GM19351 (cell line): ENCODE results near the gene CACNA2D4.
A peak's percentile ranks its signal among the peaks of the same experiment; 100 is the strongest.

ENCODE experiments used
- ATAC-seq: cut with Tn5 transposase; IDR thresholded peaks from one replicate; pipeline ENCODE4 v1.9.1; 2021; ENCODE audit warnings: mild to moderate bottlenecking, moderate library complexity; ENCODE audit not compliant: unreplicated experiment

CACNA2D4 gene

DNA sequence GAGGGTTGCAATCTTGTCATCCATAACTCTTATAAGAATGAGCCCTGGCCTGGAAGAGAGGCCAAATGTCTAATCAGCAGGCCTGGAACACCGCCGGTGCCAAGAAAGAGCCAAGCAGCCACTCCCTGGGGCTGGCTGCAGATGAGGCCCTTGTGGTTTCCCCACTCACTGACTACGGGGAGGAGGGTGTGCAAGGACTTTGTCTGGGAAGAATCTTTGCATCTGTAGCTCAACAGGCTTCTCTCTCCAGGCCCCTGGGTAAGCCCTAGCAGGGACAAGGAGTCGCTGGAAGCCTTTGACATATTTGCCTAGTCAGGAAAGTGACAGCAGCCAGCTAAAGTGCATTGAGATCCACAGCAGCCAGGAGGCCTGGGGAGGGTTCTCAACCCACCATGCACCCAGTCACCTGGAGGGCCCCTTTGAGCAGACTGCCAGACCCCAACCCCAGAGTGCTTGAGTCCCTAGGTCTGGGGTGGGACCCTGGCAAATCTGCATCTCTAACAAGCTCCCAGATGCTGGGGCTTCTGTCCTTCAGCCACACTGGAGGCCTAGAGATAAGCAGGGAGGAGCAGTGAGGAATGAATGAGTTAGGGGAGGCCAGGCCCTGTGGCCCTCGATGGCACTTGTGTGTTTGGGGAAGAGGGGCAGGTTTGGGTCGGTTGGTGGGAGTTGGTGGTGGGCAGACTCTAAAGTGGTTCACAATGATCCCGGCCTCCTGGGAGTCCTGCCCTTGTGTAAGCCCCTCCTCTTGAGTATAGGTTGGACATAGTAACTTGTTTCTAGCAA lies 112.0 kb downstream of the CACNA2D4 start:
- no peak for ATAC-seq

- no peak for ATAC-seq
Observed at GRCh38 chr12:1805441-1806081, 112.9 kb downstream of the CACNA2D4 start.

DNA sequence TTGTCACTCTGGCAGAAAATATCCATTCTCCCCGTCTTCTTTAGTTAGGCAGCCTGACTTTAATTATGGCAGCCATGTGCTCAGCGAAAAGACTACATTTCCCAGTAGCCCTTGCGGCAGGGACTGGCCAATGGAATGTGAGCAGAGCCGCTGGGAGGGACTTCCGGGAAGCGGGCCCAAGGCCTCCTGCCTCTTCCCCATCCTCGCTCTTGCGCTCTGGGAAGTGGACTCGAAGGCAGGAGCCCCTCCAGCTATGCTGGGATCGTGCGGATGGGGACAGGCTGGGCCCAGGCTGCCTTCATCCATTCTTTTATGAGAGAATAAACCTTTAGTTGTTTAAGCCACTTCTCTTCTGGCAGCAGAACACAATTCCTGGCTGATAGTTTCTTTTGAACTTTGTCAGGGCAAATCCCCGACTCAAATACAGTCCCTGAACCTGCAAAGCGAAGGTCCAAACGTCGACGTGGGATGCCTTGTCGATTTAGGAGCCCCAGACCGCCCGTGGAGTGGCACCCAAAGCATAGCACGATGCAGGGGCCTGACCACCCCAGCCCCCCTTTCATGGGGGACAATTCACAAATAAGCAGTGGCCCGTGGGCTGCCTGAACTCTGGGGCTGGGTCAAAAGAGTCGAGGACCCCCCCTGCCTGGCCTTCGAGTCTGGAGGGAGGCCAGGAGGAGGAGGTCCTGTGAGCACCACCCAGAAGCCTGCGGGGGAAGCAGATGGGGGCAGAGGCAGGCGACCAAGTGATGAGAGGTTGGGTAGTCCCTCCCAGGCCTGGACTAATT lies 113.7 kb downstream of the CACNA2D4 start:
- ATAC-seq = peak; percentile 83

- ATAC-seq = no peak
Observed at GRCh38 chr12:1803736-1804135, 114.7 kb downstream of the CACNA2D4 start.

- no peak for ATAC-seq
Observed at GRCh38 chr12:1801303-1801975, 117.0 kb downstream of the CACNA2D4 start.

GRCh38 chr12:1800401-1801302 lies 117.8 kb downstream of the CACNA2D4 start:
- peak; percentile 35 for ATAC-seq

- no peak for ATAC-seq
Observed at GRCh38 chr12:1799882-1800400, 118.5 kb downstream of the CACNA2D4 start.

DNA sequence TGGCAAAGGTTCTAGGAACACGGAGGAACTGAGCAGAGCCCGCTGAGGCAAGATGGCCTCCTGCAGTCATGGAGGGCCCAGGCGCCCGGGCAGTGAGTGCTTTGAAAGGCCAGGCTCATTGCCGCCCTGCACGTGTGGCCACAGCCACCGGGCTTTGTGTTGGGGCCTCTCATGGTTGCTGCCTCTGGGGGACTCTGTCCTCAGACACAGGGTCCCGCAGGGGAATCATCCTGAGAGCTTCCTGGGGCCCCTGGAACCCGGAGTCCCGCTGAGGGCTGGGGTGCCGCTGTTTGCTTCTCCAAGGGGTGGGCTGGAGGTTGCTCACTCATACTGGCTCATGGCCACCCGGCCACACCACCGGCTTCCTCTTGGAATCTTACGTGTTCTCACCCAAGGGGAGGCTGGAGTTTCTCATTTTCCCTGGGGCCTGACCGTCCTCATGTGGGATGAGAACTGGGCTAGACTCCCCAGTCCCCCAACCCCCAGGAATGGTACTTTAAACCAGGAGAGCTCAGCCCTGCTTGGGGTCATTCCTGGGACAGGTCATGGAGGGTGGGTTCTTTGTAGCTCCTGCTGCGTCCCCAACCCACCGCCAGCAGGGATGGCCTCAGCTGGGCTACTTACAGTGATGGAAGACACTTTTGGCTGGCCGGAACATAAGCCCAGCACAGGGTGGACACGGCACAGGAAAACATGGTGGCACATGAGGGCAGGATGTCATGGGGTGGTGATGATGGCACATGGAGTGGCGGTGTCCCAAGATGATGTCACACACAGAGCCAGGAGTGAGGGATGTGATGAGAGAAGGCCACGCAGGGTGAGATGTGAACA lies 119.2 kb downstream of the CACNA2D4 start:
- no peak for ATAC-seq

- no peak for ATAC-seq
Observed at GRCh38 chr12:1798641-1799020, 119.8 kb downstream of the CACNA2D4 start.

DNA sequence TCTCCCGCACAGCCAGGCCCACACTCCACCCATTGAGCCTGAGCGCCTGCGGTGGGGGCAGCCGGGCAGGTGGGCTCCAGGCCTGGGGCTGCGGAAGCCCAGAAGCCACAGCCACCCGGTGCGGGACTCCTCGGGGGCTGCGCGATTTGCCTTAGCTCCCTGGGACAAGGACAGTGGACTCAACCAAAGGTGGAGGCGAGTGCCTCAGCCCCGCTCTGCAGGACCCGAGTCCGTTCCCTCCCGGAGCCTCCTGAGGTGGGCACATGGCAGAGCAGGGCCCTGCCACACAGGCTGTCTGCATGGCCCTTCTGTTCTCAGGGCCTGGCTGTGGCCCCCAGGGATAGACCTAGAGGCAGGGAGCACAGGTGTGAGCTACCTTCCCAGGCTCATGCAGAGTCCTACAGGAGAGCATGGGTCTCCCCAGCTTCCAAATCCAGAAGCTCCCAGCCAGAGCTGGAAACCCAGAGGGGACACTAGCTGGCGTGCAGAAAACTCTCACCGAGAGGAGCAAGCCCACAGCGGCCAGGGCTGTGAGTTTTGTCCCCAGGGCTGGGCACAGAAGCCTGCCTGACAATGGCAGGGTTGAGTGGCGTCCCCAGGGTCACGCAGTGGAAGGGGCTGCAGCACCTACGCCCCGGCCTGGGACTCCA lies 120.3 kb downstream of the CACNA2D4 start:
- ATAC-seq = no peak

- ATAC-seq = peak; percentile 11
Observed at GRCh38 chr12:1797011-1797901, 121.2 kb downstream of the CACNA2D4 start.

GRCh38 chr12:1796515-1797010 lies 121.9 kb downstream of the CACNA2D4 start:
- ATAC-seq = peak; percentile 26

DNA sequence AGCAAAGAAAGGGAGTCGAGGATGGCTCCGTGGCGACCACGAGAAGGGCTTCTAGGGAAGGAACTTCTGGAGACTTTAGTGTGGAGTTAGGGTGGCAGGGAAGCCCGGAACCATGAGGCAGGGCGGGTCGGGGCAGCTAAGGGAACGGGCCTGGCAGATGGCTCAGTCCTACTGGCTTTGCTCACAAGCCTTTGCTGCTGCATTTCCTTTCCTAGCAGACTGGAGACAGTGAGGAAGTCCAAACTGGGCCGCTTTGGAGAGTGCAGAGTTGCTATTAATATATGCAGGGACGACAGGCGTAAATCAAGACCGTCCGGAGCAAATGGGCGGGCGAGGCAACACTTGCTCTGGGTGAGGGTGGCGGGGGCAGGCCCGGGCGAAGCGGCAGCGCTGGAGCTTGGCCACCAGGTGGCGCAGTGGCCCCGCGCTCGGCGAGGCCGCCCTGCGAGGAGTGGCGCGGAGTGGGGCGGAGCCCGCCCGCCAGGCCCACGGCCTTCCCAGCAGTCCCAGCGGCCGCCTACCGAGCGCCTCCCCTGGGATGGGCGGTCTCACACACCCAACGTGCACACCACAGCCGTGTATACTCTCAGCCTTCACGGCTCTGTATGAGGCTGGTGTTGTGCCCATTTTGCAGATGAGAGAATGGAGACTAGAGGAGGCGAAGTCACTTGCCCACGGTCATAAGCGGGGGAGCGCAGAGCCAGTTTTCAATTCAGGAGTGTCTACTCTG lies 122.5 kb downstream of the CACNA2D4 start:
- ATAC-seq = peak; percentile 85

GRCh38 chr12:1795221-1795784 lies 123.1 kb downstream of the CACNA2D4 start:
- ATAC-seq = no peak

DNA sequence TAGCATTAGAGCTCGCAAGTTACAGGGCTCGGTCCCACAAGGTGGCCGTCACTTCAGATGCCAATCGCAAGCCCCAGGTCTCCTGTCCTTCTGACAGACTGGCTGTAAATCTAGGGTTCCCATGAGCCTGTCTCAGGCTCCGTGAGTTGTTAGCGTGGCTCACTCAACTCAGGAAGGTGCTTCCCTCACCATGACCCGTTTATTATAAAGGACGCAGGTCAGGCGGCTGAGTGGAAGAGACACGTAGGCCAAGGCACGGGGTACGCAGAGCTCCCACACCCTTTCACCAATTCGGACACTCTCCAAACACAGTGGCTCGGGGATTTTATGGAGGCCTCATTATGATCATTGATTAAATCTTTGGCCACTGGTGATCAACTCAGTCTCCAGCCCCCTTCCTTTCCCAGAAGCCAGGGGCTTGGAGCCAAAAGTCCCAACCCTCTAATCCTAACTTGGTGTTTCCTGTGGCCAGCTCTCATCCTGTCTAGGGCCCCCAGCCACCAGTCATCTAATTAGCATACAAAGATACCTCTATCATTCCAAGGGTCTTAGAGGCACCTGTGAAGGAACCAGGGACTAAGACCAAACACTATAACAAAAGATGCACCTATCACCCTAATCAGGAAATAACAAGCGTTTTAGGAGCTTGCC lies 123.9 kb downstream of the CACNA2D4 start:
- no peak for ATAC-seq
